ENCODE results near the gene KMT5C.

DNA sequence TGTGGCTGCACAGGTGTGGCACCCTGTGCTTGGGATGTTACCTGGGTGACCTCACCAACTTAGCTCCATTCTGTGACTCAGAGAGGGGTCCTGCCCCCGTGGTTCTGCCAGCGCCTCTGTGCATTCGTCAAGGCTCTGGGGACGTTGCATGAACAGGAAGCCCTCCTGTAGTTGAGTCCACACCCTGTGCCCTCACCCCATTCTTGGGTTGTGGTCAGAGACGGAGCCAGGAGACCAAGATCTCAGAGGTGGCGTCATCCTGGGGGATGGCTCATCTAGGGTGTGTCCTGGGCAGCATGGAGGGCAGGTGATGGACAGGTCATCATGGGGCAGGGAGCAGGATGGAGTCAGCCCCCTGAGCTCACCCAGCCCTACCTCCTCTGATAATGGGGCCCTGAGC, 12.4 kb downstream of the KMT5C start:
- TF ChIP-seq, protein P1, sequence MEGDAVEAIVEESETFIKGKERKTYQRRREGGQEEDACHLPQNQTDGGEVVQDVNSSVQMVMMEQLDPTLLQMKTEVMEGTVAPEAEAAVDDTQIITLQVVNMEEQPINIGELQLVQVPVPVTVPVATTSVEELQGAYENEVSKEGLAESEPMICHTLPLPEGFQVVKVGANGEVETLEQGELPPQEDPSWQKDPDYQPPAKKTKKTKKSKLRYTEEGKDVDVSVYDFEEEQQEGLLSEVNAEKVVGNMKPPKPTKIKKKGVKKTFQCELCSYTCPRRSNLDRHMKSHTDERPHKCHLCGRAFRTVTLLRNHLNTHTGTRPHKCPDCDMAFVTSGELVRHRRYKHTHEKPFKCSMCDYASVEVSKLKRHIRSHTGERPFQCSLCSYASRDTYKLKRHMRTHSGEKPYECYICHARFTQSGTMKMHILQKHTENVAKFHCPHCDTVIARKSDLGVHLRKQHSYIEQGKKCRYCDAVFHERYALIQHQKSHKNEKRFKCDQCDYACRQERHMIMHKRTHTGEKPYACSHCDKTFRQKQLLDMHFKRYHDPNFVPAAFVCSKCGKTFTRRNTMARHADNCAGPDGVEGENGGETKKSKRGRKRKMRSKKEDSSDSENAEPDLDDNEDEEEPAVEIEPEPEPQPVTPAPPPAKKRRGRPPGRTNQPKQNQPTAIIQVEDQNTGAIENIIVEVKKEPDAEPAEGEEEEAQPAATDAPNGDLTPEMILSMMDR (conservative IDR thresholded peaks at IDR 0.05; ENCODE audit: low read length): no peak
- no peak for TF ChIP-seq EZH2phosphoT487 (IDR thresholded peaks at IDR 0.05; ENCODE audit: borderline replicate concordance, low read depth, low read length)

All from OCI-LY7 (cell line).